ENCODE data around the gene CCDC197.

CCDC197 gene

DNA sequence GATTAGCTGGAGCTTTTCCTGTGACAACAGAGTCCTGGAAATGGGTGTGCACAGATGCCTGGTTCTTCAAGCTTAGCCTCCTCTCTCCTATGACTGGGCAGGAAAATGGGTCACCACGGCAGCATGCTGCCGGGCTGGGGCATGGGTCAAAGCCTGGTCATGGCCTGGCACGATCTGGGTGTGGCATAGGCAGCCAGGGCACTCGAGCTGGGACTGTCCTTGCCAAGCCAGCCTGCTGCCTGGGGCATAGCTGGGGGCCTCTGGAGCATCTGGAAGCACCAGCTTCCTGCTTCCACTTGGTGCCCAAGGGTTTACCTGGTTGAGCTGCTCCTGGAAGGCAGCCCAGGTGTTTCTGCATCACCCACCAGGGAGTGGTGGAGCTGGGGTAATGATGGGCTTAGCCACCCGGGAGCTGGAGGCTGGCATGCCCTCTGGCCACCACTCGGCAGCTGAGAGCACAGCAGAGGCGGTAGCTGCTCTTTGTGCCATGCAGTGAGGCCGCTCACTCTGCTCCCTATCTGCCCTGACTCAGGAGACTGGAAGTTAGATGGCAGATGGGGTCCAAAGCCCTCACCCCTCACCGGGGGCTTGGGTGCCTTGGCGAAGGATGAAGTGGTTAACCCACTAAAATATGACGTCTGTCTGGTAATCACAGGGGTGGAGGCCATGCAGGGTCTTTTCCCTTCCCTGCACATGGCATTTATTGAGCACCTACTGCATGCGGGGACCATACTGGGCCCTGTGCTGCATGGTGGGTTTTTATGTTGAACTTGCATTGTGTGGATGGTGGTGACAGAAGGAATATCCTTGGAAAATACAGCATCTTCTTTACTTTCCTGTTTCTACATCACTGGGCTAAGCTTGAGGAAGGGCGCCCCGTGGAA, 30.7 kb downstream of the CCDC197 start:
- no peak for DNase-seq

DNA sequence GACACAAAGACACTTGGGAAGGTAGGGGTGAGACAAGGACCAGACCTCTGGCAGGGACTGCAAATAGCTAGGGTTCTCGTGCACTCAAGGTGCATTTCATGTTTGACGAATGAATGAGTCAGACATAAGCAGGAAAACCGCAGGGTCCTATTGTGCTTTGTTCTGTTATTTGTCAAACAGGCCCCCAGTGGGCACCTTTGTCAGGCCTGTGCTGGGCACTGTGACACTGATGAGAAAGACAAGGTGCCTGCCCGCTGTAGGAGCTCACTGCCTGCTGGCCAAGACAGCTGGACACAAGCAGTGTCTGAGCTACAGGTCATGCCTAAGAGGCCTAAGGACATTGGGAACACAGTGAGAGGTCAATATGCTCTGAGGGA, 31.3 kb downstream of the CCDC197 start:
- DNase-seq, result no peak

- no peak for DNase-seq
Measured at GRCh38 chr14:94029265-94029664, 32.2 kb downstream of the CCDC197 start.

DNA sequence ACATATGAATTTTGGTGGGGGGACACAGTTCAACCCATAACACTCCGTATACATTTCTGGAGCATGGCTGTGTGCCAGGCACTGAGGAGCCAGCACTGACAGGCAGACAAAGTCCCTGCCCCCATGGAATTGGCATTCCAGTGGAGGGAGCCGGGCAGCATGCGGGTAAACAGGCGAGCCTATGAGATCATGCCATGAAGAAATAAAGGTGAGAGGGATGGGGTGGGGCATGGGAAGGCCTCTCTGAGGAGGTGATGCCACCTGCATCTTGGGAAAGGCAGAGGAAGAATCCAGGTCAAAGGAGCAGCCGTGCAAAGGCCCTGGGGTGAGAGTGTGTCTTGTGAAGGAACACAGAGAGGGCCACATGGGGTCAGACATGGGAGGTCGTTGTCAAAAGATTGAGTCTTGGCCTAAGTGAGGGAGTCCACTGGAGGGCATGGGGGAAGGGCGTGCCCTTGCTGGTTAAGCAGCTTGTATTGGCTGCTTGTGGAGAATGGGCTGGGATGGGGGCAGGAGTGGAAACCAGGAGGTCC, 32.6 kb downstream of the CCDC197 start:
- no peak for DNase-seq

- no peak for DNase-seq
Measured at GRCh38 chr14:94030571-94030970, 33.5 kb downstream of the CCDC197 start.

- no peak for DNase-seq
Measured at GRCh38 chr14:94031161-94031882, 34.2 kb downstream of the CCDC197 start.

DNA sequence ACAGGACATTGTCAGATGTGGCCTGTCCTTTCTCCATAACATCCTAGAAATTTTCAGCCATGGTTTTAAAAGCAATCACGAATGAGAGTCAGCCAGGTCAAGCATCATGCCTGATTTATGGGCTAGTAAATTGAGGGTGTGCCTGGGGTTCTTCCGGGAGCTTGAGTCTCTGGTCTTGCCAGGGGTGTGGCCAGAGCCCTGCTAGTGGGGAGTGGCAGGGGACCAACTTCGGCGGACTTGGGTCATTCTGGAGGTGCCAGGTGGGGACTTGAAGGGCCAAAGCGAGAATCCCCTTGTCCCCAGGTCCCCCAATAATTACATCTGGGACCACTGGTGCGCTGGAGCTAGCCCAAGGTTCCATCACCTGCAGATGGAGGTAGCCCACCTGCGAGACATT, 34.8 kb downstream of the CCDC197 start:
- no peak for DNase-seq

DNA sequence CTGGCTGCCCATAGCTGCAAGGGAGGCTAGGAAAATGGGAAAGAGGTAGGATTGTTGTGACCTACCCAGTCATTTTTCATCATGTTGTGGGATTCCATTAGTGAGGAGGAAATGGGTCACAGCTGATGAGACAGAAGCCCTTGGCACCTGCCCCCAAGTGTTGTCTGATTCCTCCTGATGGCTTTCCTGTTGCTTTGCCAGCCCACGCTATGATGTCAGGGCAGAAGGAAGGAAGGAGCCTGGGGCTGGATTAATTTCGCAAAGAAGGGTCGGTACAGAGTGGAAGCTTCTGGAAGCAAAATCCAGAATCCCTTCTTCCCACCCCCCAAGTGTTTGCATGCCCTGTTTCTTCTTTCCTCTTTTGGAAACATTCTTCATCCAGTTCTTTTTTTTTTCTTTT, 37.8 kb downstream of the CCDC197 start:
- DNase-seq, result no peak

- DNase-seq, result peak; percentile 75 to 76
Measured at GRCh38 chr14:94036313-94037167, 39.4 kb downstream of the CCDC197 start.

GRCh38 chr14:94037954-94038353, 40.9 kb downstream of the CCDC197 start:
- DNase-seq, result no peak

DNA sequence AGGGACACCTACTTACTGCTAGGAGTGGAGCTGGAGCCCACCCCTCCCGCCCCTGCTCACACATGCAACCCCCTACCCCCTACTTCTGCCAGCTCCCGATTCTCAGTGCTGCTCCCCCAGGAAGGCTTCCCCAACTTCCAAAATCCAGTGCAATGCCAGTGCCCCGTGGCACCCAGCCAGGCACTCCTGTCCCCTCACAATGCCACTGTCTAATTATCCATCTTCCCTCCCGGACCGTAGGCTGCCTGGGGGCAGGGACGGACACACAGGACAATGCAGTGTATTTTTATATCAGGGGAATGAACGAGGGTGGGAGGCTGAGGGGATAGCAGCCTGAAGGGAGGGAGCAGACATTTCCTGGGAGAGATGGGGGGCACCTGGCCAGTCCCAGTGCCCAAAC, 41.4 kb downstream of the CCDC197 start:
- DNase-seq, result no peak

DNA sequence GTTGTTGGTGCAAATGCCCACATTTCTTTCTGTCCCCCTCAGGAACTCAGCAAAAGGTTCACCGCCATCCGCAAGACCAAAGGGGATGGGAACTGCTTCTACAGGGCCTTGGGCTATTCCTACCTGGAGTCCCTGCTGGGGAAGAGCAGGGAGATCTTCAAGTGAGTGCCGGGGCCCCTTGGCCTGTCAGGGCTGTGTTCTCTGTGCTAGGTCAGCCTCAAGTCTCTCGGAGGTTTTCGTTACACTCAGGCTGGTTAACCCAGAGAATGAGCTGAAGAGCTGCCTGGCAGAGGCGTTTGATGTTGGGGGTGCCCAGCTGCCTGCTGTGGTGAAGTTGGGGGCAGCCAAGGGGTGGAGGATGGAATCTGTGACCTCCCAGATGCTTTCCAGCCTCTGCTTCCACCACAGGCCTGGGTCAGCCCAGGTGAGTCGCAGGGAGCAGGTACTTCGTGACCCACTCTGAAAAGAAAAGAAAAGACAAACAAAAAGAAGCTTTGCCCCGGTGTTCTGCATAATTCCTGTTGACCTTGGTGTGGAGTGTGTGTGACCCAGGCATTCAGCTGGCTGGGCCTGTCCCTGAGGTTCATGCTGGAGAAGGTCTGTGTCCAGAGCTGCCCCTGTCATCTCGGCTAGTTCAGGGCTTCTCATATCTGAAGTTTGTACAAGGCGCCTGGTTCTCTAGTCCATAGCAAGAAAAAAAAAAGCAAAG, 42.0 kb downstream of the CCDC197 start:
- DNase-seq, result no peak

DNA sequence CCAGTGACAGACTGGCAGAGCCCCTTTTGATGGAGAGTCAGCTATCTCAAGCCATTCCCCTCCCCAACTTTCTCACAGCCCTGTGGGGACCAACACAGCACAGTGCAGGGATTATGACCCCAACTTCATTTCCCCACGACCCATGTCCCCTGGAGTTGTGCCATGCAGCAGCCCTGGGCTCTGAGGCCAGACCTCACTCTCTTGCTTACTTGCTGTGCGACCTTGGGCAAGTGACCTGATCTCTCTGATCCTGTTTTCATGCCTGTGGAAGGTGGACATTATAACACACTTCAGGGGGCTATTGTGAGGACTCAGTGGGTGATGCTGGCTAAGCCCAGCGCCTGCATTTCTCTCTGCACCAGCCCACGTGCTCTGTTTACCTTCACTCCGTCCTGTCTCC, 43.1 kb downstream of the CCDC197 start:
- no peak for DNase-seq

- no peak for DNase-seq
Measured at GRCh38 chr14:94040796-94041195, 43.7 kb downstream of the CCDC197 start.

- no peak for DNase-seq
Measured at GRCh38 chr14:94041551-94042346, 44.6 kb downstream of the CCDC197 start.

DNA sequence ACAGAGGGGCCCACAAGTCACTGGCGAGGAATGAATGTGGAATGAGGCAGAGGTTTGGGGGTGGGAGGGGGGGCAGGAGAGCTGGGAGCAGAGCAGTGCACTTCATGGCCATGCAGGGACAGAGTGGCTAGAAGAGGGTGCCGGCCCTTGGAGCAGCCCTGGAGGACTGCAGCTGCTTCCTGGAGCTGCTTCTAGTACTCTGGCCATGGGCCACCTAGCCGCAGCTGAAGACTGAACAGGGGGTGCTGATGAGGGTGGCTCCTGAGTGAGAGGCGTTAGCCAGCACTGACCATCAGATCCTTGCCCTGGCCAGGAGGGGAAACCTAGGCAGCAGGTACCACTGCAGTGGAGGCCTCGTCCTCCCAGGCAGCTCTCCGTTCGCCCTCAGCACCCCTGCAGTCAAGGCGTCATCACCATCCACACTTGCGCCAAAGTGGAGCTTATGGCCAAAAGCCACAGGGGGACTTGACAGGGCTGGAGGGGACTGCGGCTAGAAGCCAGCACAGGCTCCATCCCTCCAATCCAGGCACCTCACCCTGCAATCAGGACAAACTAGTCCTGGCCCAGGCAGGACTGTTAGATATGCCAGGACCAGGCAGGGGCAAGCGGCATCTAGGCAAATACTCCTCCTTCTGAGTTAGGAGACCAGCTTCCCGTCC, 45.5 kb downstream of the CCDC197 start:
- no peak for DNase-seq

DNA sequence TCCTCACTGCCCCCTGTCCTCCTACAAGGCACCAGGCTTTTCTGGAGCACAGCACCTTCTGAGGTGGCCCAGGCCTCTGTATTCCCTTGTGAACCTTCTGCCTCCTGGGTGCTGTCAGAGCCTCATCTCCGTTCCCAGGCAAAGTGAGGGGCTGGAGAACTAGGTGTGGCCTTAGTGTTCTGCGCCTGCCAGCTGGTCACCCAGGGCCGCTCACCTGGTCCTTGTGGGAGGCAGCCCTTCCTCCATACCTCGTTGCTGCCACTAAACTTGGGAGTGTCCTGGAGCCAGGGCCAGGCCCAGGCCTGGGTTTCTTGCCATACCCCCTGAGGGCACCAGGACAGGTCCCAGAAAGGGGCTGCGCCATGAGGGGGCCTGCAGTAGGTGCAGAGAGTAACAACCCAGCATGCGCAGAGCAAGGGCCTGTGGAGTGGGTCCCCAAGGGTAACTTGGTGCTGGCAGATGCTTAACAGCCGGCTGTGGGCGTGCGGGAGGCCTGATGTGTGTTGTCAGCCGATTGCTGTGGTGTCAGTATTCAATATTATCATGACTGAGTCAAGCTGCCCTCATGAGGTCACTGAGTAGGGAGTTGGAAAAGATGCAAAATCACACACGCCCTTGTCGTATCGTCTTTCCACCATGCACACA, 46.1 kb downstream of the CCDC197 start:
- no peak for DNase-seq

DNA sequence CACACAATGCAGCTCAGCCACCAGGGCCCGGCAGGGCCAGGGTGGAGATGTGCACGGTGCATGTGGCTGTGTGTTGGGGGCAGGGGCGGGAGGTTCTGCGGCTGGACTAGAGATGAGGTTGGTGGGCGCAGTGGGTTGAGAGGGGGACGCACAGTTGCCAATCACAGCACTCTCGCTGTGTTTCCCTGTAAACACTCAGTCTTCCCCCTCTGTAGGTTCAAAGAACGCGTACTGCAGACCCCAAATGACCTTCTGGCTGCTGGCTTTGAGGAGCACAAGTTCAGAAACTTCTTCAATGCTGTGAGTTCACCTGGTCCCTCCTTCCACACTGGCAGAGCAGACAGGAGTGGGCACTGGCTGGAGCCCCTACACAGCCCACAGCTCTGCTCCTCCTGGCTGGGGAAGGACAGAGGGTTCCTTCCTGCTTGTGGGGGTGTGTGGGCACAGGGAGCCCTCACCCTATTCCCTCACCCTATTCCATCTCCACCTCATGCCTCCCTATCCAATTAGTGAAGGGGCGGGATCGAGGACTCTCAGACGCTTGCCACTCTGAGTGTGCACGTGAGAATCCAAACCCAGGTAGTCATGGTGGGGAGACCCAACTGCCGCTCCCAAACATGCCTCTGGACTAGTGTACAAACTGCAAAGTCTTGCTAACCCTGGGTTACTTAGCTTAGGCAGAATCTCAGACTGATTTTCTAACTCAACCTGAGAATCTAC, 46.8 kb downstream of the CCDC197 start:
- DNase-seq, result no peak

DNA sequence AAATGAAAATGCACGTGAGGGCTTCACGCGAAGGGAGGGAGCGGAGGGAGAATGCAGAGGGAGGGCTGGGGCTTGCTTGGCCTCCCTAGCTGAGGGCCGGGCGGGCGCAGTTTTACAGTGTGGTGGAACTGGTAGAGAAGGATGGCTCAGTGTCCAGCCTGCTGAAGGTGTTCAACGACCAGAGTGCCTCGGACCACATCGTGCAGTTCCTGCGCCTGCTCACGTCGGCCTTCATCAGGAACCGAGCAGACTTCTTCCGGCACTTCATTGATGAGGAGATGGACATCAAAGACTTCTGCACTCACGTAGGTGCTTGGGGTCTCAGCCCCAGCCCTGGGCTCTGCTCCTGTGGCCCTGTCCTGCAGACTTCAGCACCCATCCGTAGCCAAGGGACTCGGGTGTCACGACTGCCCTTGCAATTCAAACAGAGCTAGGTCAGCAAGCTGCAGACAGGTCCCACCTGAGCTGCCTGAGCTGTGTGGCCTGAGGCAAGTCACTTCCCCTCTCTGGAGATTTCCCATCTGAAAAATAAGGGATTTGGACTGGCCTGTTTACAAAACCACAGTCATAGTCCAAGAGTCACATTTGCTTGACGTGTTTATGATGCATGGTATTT, 47.5 kb downstream of the CCDC197 start:
- DNase-seq, result no peak

Measured in CD4-positive, alpha-beta T cell treated with Interleukin-4 for 1 hour (primary cell).